Ureter (tissue), 1 donor: ENCODE results near the gene ITPRIPL2. TPM values are rescaled to one million over a fixed set of nuclear protein-coding genes. Genes with fewer than 3 reads are reported as not detected.

Experiments
- DNase-seq: peaks from one replicate; pipeline ENCODE4 v3.0.0-alpha.2; 2020; ENCODE audit warnings: low spot score
- total RNA-seq: library from RNA; stranded (reverse); gene quantifications from one replicate; pipeline ENCODE4 v1.2.4, GENCODE V29; 2023
- donor health status: DM: yes; HTN: yes; CAD: no.

The ITPRIPL2 gene
- total RNA-seq, 1 donor from 2014 or later = 61.3 TPM

GRCh38 chr16:19093631-19094541 is 19.9 kb upstream of the ITPRIPL2 start:
- DNase-seq = no peak

- no peak for DNase-seq
Measured at GRCh38 chr16:19094542-19095365, 19.0 kb upstream of the ITPRIPL2 start.

GRCh38 chr16:19095654-19096053 is 18.1 kb upstream of the ITPRIPL2 start:
- DNase-seq = no peak

GRCh38 chr16:19098173-19098572 is 15.6 kb upstream of the ITPRIPL2 start:
- DNase-seq = no peak

GRCh38 chr16:19102187-19102872 is 11.4 kb upstream of the ITPRIPL2 start:
- no peak for DNase-seq

- DNase-seq = no peak
Measured at GRCh38 chr16:19104607-19105006, 9.2 kb upstream of the ITPRIPL2 start.

- DNase-seq = no peak
Measured at GRCh38 chr16:19105131-19105530, 8.6 kb upstream of the ITPRIPL2 start.

GRCh38 chr16:19105891-19106624 is 7.7 kb upstream of the ITPRIPL2 start:
- DNase-seq = no peak

GRCh38 chr16:19106625-19107020 is 7.1 kb upstream of the ITPRIPL2 start:
- DNase-seq = no peak

- no peak for DNase-seq
Measured at GRCh38 chr16:19108409-19109287, 5.1 kb upstream of the ITPRIPL2 start.

GRCh38 chr16:19109288-19109664 is 4.5 kb upstream of the ITPRIPL2 start:
- DNase-seq = no peak

GRCh38 chr16:19110537-19111360 is 3.0 kb upstream of the ITPRIPL2 start:
- no peak for DNase-seq

GRCh38 chr16:19112099-19112407 is 1.7 kb upstream of the ITPRIPL2 start:
- DNase-seq = no peak

- peak; percentile 71 for DNase-seq
Measured at GRCh38 chr16:19114359-19115147, 789 bp downstream of the ITPRIPL2 start.

- no peak for DNase-seq
Measured at GRCh38 chr16:19115148-19116021, 1.6 kb downstream of the ITPRIPL2 start.

- no peak for DNase-seq
Measured at GRCh38 chr16:19116711-19117449, 3.1 kb downstream of the ITPRIPL2 start.

- DNase-seq = no peak
Measured at GRCh38 chr16:19118938-19119431, 5.2 kb downstream of the ITPRIPL2 start.
